Neural progenitor cell (in vitro differentiated cells): ENCODE results near the gene NFIA. TPM values are rescaled to one million over a fixed set of nuclear protein-coding genes. Genes with fewer than 3 reads are reported as not detected.

Experiments used
- DNase-seq: peaks from one replicate; pipeline ENCODE4 v3.0.0-alpha.2; 2016; ENCODE audit warnings: low spot score
- H2AFZ ChIP-seq: fragments of 200-600 bp; sonication (generic); replicated peaks from 2 replicates; pipeline ENCODE4 v1.6.1; 2016; ENCODE audit warnings: antibody characterized with exemption
- H3F3A ChIP-seq: fragments of 200-600 bp; sonication (generic); 2 replicates; pipeline ENCODE4 v1.6.1; 2016; ENCODE audit warnings: antibody characterized with exemption, low read depth
- H3K27ac ChIP-seq: fragments of 200-600 bp; sonication (generic); 2 replicates; pipeline ENCODE4 v1.5.1; 2016; ENCODE audit warnings: mild to moderate bottlenecking
- H3K27me3 ChIP-seq: fragments of 200-600 bp; sonication (generic); 2 replicates; pipeline ENCODE4 v1.6.1; 2016; ENCODE audit warnings: mild to moderate bottlenecking, moderate library complexity
- H3K36me3 ChIP-seq: fragments of 200-600 bp; sonication (generic); 2 replicates; pipeline ENCODE4 v1.5.1; 2016
- H3K4me1 ChIP-seq: fragments of 200-600 bp; sonication (generic); 2 replicates; pipeline ENCODE4 v1.6.1; 2016; ENCODE audit warnings: mixed run types
- H3K4me2 ChIP-seq: fragments of 200-600 bp; sonication (generic); 2 replicates; pipeline ENCODE4 v1.6.1; 2016
- H3K4me3 ChIP-seq: fragments of 200-600 bp; sonication (generic); 2 replicates; pipeline ENCODE4 v1.5.1; 2016
- H3K79me2 ChIP-seq: fragments of 200-600 bp; sonication (generic); 2 replicates; pipeline ENCODE4 v1.6.1; 2016; ENCODE audit warnings: low read depth
- H3K9ac ChIP-seq: fragments of 200-600 bp; sonication (generic); 2 replicates; pipeline ENCODE4 v1.6.1; 2016
- H3K9me3 ChIP-seq: fragments of 200-600 bp; sonication (generic); 2 replicates; pipeline ENCODE4 v1.5.1; 2016; ENCODE audit warnings: low read depth
- H4K20me1 ChIP-seq: fragments of 200-600 bp; sonication (generic); 2 replicates; pipeline ENCODE4 v1.6.1; 2016; ENCODE audit warnings: low read depth
- H3K27ac Mint-ChIP-seq: 3 replicates; pipeline ENCODE4 v1.8.0; 2021; ENCODE audit warnings: mixed read lengths
- H3K27me3 Mint-ChIP-seq: 2 replicates; pipeline ENCODE4 v1.8.0; 2022; ENCODE audit warnings: low read depth, mild to moderate bottlenecking, inconsistent platforms, moderate library complexity, mixed read lengths; ENCODE audit not compliant: insufficient read depth
- H3K36me3 Mint-ChIP-seq: 3 replicates; pipeline ENCODE4 v1.8.0; 2021; ENCODE audit warnings: mixed read lengths
- H3K4me1 Mint-ChIP-seq: 3 replicates; pipeline ENCODE4 v1.8.0; 2021; ENCODE audit warnings: mixed read lengths
- H3K4me3 Mint-ChIP-seq: 3 replicates; pipeline ENCODE4 v1.8.0; 2021; ENCODE audit warnings: mild to moderate bottlenecking, moderate library complexity, mixed read lengths
- H3K9me3 Mint-ChIP-seq: 3 replicates; pipeline ENCODE4 v1.8.0; 2020; ENCODE audit warnings: mixed read lengths
- EZH2 ChIP-seq: fragments of 200-600 bp; sonication (generic); IDR thresholded peaks from 2 replicates; pipeline ENCODE4 v1.6.1; 2017; ENCODE audit warnings: antibody characterized with exemption, mild to moderate bottlenecking, moderate library complexity
- EZH2phosphoT487 ChIP-seq: fragments of 200-600 bp; sonication (generic); IDR thresholded peaks from 2 replicates; pipeline ENCODE4 v1.6.1; 2017; ENCODE audit warnings: antibody characterized with exemption
- total RNA-seq: library from RNA; depleted of rRNA; stranded (reverse); fragments of >200 nt; gene quantifications from 2 replicates; pipeline ENCODE4 v1.2.3, GENCODE V29; 2015; ENCODE audit warnings: low replicate concordance
- TF ChIP-seq, protein P1 (sequence below): fragments of 200-600 bp; sonication (generic); IDR thresholded peaks from 2 replicates; pipeline ENCODE4 v1.5.1; 2017; ENCODE audit warnings: antibody characterized with exemption, mild to moderate bottlenecking

NFIA gene
- total RNA-seq, 1 donor from 2014 or later: 5.3 TPM

DNA sequence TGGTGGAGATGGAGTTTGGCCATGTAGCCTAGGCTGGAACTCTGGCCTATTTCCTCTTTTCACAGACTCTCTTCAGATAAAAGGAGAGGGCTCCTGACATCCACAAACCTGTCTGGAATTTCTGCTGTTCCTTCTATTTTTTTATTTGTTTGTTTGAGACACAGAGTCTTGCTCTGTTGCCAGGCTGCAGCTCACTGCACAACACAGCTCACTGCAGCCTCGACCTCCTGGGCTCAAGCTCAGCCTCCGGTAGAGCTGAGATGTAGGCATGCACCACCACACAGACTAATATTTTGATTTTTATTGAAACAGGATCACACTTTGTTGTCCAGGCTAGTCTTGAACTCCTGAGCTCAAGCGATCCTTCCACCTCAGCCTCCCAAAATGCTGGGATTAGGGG is 411.6 kb downstream of the NFIA start:
- Mint-ChIP-seq H3K4me3 (no peak overlapping the region), H3K36me3 (no peaks in the 10 kb centered on the region), H3K9me3 (no peaks in the 10 kb centered on the region), H3K27me3 (peaks cover 2% of the 10 kb centered on the region), H3K27ac (peak overlapping the region; percentile 57), H3K4me1 (peaks cover 15% of the 10 kb centered on the region)
- no peaks in the 10 kb centered on the region for H3K27me3 ChIP-seq
- no peaks in the 10 kb centered on the region for H3K4me1 ChIP-seq
- no peak overlapping the region for H3K9ac ChIP-seq
- H3K4me3 ChIP-seq: no peak overlapping the region
- TF ChIP-seq EZH2 (no peak), EZH2phosphoT487 (no peak)
- TF ChIP-seq, protein P1, sequence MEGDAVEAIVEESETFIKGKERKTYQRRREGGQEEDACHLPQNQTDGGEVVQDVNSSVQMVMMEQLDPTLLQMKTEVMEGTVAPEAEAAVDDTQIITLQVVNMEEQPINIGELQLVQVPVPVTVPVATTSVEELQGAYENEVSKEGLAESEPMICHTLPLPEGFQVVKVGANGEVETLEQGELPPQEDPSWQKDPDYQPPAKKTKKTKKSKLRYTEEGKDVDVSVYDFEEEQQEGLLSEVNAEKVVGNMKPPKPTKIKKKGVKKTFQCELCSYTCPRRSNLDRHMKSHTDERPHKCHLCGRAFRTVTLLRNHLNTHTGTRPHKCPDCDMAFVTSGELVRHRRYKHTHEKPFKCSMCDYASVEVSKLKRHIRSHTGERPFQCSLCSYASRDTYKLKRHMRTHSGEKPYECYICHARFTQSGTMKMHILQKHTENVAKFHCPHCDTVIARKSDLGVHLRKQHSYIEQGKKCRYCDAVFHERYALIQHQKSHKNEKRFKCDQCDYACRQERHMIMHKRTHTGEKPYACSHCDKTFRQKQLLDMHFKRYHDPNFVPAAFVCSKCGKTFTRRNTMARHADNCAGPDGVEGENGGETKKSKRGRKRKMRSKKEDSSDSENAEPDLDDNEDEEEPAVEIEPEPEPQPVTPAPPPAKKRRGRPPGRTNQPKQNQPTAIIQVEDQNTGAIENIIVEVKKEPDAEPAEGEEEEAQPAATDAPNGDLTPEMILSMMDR: no peak
- H3K36me3 ChIP-seq: no peaks in the 10 kb centered on the region
- H3K27ac ChIP-seq: no peak overlapping the region
- no peaks in the 10 kb centered on the region for H3K79me2 ChIP-seq
- no peak overlapping the region for H3K4me2 ChIP-seq
- H4K20me1 ChIP-seq: no peaks in the 10 kb centered on the region
- no peak for DNase-seq
- H3F3A ChIP-seq: no peaks in the 10 kb centered on the region
- peak overlapping the region; percentile 37 for H2AFZ ChIP-seq
- no peaks in the 10 kb centered on the region for H3K9me3 ChIP-seq

DNA sequence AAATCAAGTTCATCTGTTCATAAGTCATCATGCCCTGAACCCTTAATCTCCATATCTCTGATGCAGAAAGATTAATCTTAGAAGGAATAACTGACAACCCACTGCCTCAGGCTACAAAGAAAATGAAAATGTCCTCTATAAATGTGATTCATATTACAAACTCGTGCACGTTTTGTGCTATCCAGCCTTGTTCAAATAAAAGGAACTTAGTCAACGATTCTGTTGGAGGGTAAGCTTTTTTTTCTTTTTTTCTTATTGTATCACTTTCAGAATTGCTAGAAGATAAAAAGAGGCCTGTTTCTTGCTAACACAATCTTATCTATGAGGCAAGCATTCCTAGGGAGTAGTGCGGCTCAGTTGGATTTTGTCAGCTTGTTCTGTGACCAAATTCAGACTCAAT is 414.1 kb downstream of the NFIA start:
- Histone ChIP-seq H3K79me2 (no peaks in the 10 kb centered on the region), H3K4me3 (no peak overlapping the region), H3K9ac (no peak overlapping the region), H3K27ac (no peak overlapping the region), H3K4me2 (no peak overlapping the region), H4K20me1 (no peaks in the 10 kb centered on the region), H3K36me3 (no peaks in the 10 kb centered on the region), H2AFZ (no peak overlapping the region), H3K4me1 (no peaks in the 10 kb centered on the region), H3F3A (no peaks in the 10 kb centered on the region), H3K9me3 (no peaks in the 10 kb centered on the region), H3K27me3 (no peaks in the 10 kb centered on the region)
- H3K36me3 Mint-ChIP-seq: no peaks in the 10 kb centered on the region
- H3K4me3 Mint-ChIP-seq: no peak overlapping the region
- no peak for TF ChIP-seq EZH2phosphoT487
- TF ChIP-seq, protein P1: no peak
- TF ChIP-seq EZH2: no peak
- no peaks in the 10 kb centered on the region for H3K9me3 Mint-ChIP-seq
- peaks cover 2% of the 10 kb centered on the region for H3K27me3 Mint-ChIP-seq
- peaks cover 15% of the 10 kb centered on the region for H3K4me1 Mint-ChIP-seq
- H3K27ac Mint-ChIP-seq: no peak overlapping the region
- DNase-seq: no peak

DNA sequence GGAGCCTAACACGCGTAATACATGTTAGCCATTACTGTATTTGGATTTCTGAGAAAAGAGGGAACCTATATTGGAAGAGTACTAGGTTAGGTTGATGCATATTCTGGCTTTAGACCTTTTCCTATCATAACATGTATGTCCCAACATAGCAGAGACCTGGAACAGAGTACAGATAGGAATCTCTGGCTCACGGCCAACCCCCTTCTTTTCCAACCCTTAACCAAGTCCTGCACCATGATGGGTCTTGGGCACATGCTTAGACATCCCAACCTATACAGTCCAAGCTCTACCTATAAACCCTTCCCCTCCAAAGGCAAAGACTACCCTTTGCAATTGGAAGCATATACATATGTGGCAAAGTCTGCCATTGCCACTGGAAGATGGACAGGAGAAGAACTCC is 414.7 kb downstream of the NFIA start:
- no peak overlapping the region for H3K4me2 ChIP-seq
- no peak overlapping the region for H3K4me3 Mint-ChIP-seq
- no peak for DNase-seq
- no peaks in the 10 kb centered on the region for H3K9me3 Mint-ChIP-seq
- peaks cover 3% of the 10 kb centered on the region for H3K4me1 ChIP-seq
- no peaks in the 10 kb centered on the region for H4K20me1 ChIP-seq
- no peak overlapping the region for H2AFZ ChIP-seq
- H3K36me3 ChIP-seq: no peaks in the 10 kb centered on the region
- no peaks in the 10 kb centered on the region for H3K79me2 ChIP-seq
- H3K27me3 Mint-ChIP-seq: peaks cover 2% of the 10 kb centered on the region
- H3K27me3 ChIP-seq: no peaks in the 10 kb centered on the region
- H3F3A ChIP-seq: no peaks in the 10 kb centered on the region
- peaks cover 18% of the 10 kb centered on the region for H3K4me1 Mint-ChIP-seq
- TF ChIP-seq EZH2: no peak
- TF ChIP-seq, protein P1: no peak
- TF ChIP-seq EZH2phosphoT487: no peak
- H3K9ac ChIP-seq: no peak overlapping the region
- no peak overlapping the region for H3K27ac ChIP-seq
- no peak overlapping the region for H3K4me3 ChIP-seq
- H3K27ac Mint-ChIP-seq: no peak overlapping the region
- no peaks in the 10 kb centered on the region for H3K9me3 ChIP-seq
- no peaks in the 10 kb centered on the region for H3K36me3 Mint-ChIP-seq

DNA sequence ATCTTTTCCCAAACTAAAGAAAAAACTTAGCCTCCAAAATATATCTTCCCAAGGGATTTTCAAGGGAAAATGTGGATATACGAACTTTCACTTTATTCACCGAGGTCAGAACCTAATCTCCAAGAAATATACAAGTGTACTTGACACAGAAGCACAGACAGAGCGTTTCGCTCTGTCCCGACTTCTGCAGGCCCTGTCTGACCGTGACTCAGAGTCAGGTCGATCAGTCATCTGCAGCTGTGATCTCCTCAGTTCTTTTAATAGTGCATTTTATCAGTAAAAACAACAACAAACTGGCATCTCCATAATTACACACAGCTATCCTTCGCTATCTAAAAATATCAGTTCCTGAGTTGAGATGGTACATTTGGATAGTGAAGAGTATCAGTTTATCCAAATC is 416.0 kb downstream of the NFIA start:
- H3K9ac ChIP-seq: no peak overlapping the region

More for the DNA sequence above, 416.0 kb downstream of the NFIA start:
- Histone ChIP-seq H3K27me3 (no peaks in the 10 kb centered on the region), H3K4me1 (peaks cover 5% of the 10 kb centered on the region), H4K20me1 (no peaks in the 10 kb centered on the region), H3K9me3 (no peaks in the 10 kb centered on the region), H2AFZ (no peak overlapping the region), H3K36me3 (no peaks in the 10 kb centered on the region), H3F3A (no peaks in the 10 kb centered on the region), H3K4me2 (no peak overlapping the region), H3K79me2 (no peaks in the 10 kb centered on the region), H3K27ac (no peak overlapping the region), H3K4me3 (no peak overlapping the region)
- DNase-seq: no peak
- Mint-ChIP-seq H3K4me1 (peaks cover 11% of the 10 kb centered on the region), H3K27me3 (no peaks in the 10 kb centered on the region), H3K4me3 (no peak overlapping the region), H3K36me3 (no peaks in the 10 kb centered on the region), H3K9me3 (no peaks in the 10 kb centered on the region), H3K27ac (no peak overlapping the region)
- TF ChIP-seq EZH2phosphoT487 (no peak), EZH2 (no peak)
- TF ChIP-seq, protein P1: no peak
